K562 (cell line): ENCODE results near the gene SPATA16. TPM values are rescaled to one million over a fixed set of nuclear protein-coding genes. Genes with fewer than 3 reads are reported as not detected.

Source experiments
- CC2D1A ChIP-seq: fragments of 450-650 bp; IDR thresholded peaks from 2 replicates; pipeline ENCODE4 v1.6.1; 2017; ENCODE audit warnings: mild to moderate bottlenecking
- CXXC5 ChIP-seq: fragments of 250-450 bp; sonication (Bioruptor Pico); IDR thresholded peaks from 2 replicates; pipeline ENCODE4 v1.8.0; 2022; ENCODE audit warnings: inconsistent platforms, mild to moderate bottlenecking, moderate library complexity
- EHMT2 ChIP-seq: fragments of 450-650 bp; IDR thresholded peaks from 2 replicates; pipeline ENCODE4 v1.6.1; 2018; ENCODE audit warnings: antibody characterized with exemption
- EWSR1 ChIP-seq: fragments of 450-650 bp; IDR thresholded peaks from 2 replicates; pipeline ENCODE4 v1.6.1; 2018; ENCODE audit warnings: borderline replicate concordance, mild to moderate bottlenecking, low read depth, moderate library complexity; ENCODE audit not compliant: partially characterized antibody
- FOSL1 ChIP-seq: fragments of 200-800 bp; sonication (Bioruptor generic); conservative IDR thresholded peaks from 2 replicates; pipeline ENCODE4 v1.6.1; 2016; ENCODE audit warnings: missing genetic modification characterization, missing compliant biosample characterization
- JUN ChIP-seq, 2 experiments: sonication (generic) in 1 of 2; formaldehyde crosslinking in 1 of 2; IDR thresholded peaks; 2 replicates each; pipeline versions ENCODE4 v1.6.1 to v1.8.0; 2012 to 2022; ENCODE audit warnings: borderline replicate concordance in 2 of 2, mild to moderate bottlenecking in 2 of 2, improper control_type of control experiment in 1 of 2, low read depth in 1 of 2, low read length in 1 of 2, missing genetic modification reagents in 1 of 2
- ZC3H4 ChIP-seq: sonication (generic); formaldehyde crosslinking; IDR thresholded peaks from 2 replicates; pipeline ENCODE4 v1.9.0; 2021; ENCODE audit warnings: missing genetic modification reagents, borderline replicate concordance
- polyA plus RNA-seq, 8 experiments: library from polyadenylated mRNA; depleted of rRNA in 4 of 8; stranded (reverse) in 5 of 8; unstranded in 3 of 8; fragments of >200 nt; fragmentation: Nextera tagmentation in 2 of 8; fragmentation: Illumina TruSeq in 1 of 8; extraction: Ambion mirVana in 2 of 8; extraction: Trizol in 1 of 8; gene quantifications; 2 replicates each; pipeline versions ENCODE4 v1.2.1 to v1.2.3, GENCODE V29; 2011 to 2014; ENCODE audit warnings: inconsistent platforms in 1 of 8, missing spikeins in 1 of 8
- total RNA-seq, 7 experiments: library from RNA; depleted of rRNA in 6 of 7; stranded (reverse); fragments of >200 nt in 6 of 7; fragmentation: Illumina TruSeq in 2 of 7; extraction: Trizol in 2 of 7; gene quantifications; 2 replicates each; pipeline versions ENCODE4 v1.2.1 to v1.2.3, GENCODE V29; 2011 to 2021; ENCODE audit warnings: low replicate concordance in 1 of 7
- TF ChIP-seq, protein P1 (sequence below), 2 experiments: fragments of 450-650 bp in 1 of 2; sonication (generic) in 1 of 2; formaldehyde crosslinking in 1 of 2; IDR thresholded peaks in 1 of 2; conservative IDR thresholded peaks in 1 of 2; 2 replicates each; pipeline versions ENCODE4 v1.6.1 to v1.8.1; 2016 to 2023; ENCODE audit warnings: mild to moderate bottlenecking in 2 of 2, moderate library complexity in 2 of 2, inconsistent platforms in 1 of 2, missing genetic modification reagents in 1 of 2
- TF ChIP-seq, protein P2 (sequence below): sonication (generic); formaldehyde crosslinking; IDR thresholded peaks from 2 replicates; pipeline ENCODE4 v1.5.0; 2020; ENCODE audit warnings: missing genetic modification reagents

The SPATA16 gene
- total and polyA plus RNA-seq, 9 of the 15 experiments (the other 6 are each of a cell fraction or from before 2014, with no cell fraction given): not detected

DNA sequence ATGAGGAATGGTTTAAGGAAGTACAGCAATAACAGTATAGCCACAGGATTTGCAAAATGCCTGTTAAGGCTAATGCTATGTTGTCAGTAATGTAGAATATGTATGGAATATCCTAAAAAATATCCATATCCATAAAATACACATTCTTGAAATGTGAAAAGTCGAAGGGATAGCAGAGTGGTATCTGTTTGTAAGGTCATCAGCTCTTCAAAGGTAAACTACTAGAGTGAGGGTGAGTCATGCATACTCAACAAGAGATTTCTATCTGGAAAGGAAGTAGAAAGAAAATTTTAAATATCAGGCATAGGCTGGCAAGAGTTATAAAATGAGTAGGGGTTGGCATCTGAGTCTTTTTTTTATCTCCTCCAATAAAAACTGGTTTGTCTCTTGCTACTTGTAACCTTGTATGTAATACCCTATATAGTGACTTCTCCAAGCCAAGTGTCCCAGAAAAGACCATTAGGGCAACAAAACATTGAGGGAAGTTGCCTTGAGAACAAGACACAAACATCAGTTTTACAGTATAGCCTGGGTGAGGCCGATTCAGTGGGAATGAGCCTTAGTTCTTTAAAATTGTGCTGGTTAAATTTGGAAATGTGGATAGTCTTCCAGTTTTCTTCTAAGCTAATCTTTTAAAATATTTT is 103.1 kb downstream of the SPATA16 start (continued):
- TF ChIP-seq EWSR1 (no peak), JUN (IDR thresholded peaks at IDR 0.05; ENCODE audit: borderline replicate concordance, low read depth, low read length) (peak; percentile 44; the same call in 1 of the 2 replicates), JUN (CRISPR knock-in tag; IDR thresholded peaks at IDR 0.05; ENCODE audit: borderline replicate concordance) (no peak), ZC3H4 (CRISPR knock-in tag) (no peak), EHMT2 (peak; percentile 73; the same call in 1 of the 2 replicates), CXXC5 (0 out of 2 replicates have a peak, but pooled peaks have one; percentile 20), CC2D1A (0 out of 2 replicates have a peak, but pooled peaks have one; percentile 17), FOSL1 (peak; percentile 95)
- TF ChIP-seq, protein P1, sequence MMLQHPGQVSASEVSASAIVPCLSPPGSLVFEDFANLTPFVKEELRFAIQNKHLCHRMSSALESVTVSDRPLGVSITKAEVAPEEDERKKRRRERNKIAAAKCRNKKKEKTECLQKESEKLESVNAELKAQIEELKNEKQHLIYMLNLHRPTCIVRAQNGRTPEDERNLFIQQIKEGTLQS (IDR thresholded peaks at IDR 0.05): peak; percentile 89
- TF ChIP-seq, protein P1 (CRISPR knock-in tag; conservative IDR thresholded peaks at IDR 0.05): no peak
- TF ChIP-seq, protein P2, sequence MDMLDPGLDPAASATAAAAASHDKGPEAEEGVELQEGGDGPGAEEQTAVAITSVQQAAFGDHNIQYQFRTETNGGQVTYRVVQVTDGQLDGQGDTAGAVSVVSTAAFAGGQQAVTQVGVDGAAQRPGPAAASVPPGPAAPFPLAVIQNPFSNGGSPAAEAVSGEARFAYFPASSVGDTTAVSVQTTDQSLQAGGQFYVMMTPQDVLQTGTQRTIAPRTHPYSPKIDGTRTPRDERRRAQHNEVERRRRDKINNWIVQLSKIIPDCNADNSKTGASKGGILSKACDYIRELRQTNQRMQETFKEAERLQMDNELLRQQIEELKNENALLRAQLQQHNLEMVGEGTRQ (CRISPR knock-in tag): no peak
